K562 (cell line): ENCODE measurements around the gene PYROXD2. TPM values are rescaled to one million over a fixed set of nuclear protein-coding genes. Genes with fewer than 3 reads are reported as not detected.
A peak's percentile ranks its signal among the peaks of the same experiment; 100 is the strongest.

Experiments
- BRF1 ChIP-seq: IDR thresholded peaks from 3 replicates; pipeline ENCODE4 v1.6.1; 2011; ENCODE audit warnings: borderline replicate concordance, mild to moderate bottlenecking; ENCODE audit not compliant: insufficient read length; ENCODE audit errors: extremely low read depth
- FIP1L1 ChIP-seq: fragments of 200-400 bp; formaldehyde crosslinking; IDR thresholded peaks from 2 replicates; pipeline ENCODE4 v1.6.1; 2018; ENCODE audit warnings: mild to moderate bottlenecking, low read depth, low read length; ENCODE audit not compliant: poor library complexity, severe bottlenecking
- HDAC6 ChIP-seq: IDR thresholded peaks from 2 replicates; pipeline ENCODE4 v1.6.1; 2012; ENCODE audit warnings: low read depth, mild to moderate bottlenecking, control low read depth, inconsistent platforms, low read length, moderate library complexity
- MBD2 ChIP-seq: sonication (generic); IDR thresholded peaks from 2 replicates; pipeline ENCODE4 v1.6.1; 2016; ENCODE audit warnings: low read depth, borderline replicate concordance
- NR4A1 ChIP-seq, 2 experiments: fragments of 250-450 bp in 1 of 2; fragments of 450-650 bp in 1 of 2; sonication (Bioruptor Pico) in 1 of 2; IDR thresholded peaks; 2 replicates each; pipeline versions ENCODE4 v1.4.0 to v1.6.1; 2016 to 2020; ENCODE audit warnings: mild to moderate bottlenecking in 2 of 2, missing compliant biosample characterization in 1 of 2, missing genetic modification characterization in 1 of 2, moderate library complexity in 1 of 2
- POLR2AphosphoS5 ChIP-seq: IDR thresholded peaks from 2 replicates; pipeline ENCODE4 v1.6.1; 2011; ENCODE audit warnings: mild to moderate bottlenecking, low read depth, low read length, moderate library complexity; ENCODE audit not compliant: control insufficient read depth, insufficient read depth
- SNRNP70 ChIP-seq: fragments of 200-400 bp; formaldehyde crosslinking; optimal IDR thresholded peaks from 2 replicates; pipeline ENCODE3; 2017; ENCODE audit warnings: low read depth, low read length
- TCF7L2 ChIP-seq: fragments of 150-350 bp; IDR thresholded peaks from 2 replicates; pipeline ENCODE4 v1.6.1; 2016; ENCODE audit warnings: low read depth, mild to moderate bottlenecking, low read length, moderate library complexity
- ZC3H4 ChIP-seq: sonication (generic); formaldehyde crosslinking; IDR thresholded peaks from 2 replicates; pipeline ENCODE4 v1.9.0; 2021; ENCODE audit warnings: missing genetic modification reagents, borderline replicate concordance
- ZFPM2 ChIP-seq: fragments of 250-450 bp; sonication (Bioruptor Pico); IDR thresholded peaks from 2 replicates; pipeline ENCODE4 v1.5.1; 2022; ENCODE audit warnings: mild to moderate bottlenecking
- ZNF133 ChIP-seq: fragments of 250-450 bp; sonication (Bioruptor Pico); IDR thresholded peaks from 2 replicates; pipeline ENCODE4 v1.4.0; 2020; ENCODE audit warnings: mild to moderate bottlenecking
- ZSCAN29 ChIP-seq: fragments of 450-650 bp; IDR thresholded peaks from 2 replicates; pipeline ENCODE4 v1.6.1; 2017
- polyA plus RNA-seq, 8 experiments: library from polyadenylated mRNA; depleted of rRNA in 4 of 8; stranded (reverse) in 5 of 8; unstranded in 3 of 8; fragments of >200 nt; fragmentation: Nextera tagmentation in 2 of 8; fragmentation: Illumina TruSeq in 1 of 8; extraction: Ambion mirVana in 2 of 8; extraction: Trizol in 1 of 8; gene quantifications; 2 replicates each; pipeline versions ENCODE4 v1.2.1 to v1.2.3, GENCODE V29; 2011 to 2014; ENCODE audit warnings: inconsistent platforms in 1 of 8, missing spikeins in 1 of 8
- total RNA-seq, 7 experiments: library from RNA; depleted of rRNA in 6 of 7; stranded (reverse); fragments of >200 nt in 6 of 7; fragmentation: Illumina TruSeq in 2 of 7; extraction: Trizol in 2 of 7; gene quantifications; 2 replicates each; pipeline versions ENCODE4 v1.2.1 to v1.2.3, GENCODE V29; 2011 to 2021; ENCODE audit warnings: low replicate concordance in 1 of 7
- TF ChIP-seq, protein P1 (sequence below): fragments of 250-450 bp; sonication (Bioruptor Pico); IDR thresholded peaks from 2 replicates; pipeline ENCODE4 v1.4.0; 2020; ENCODE audit warnings: mild to moderate bottlenecking, moderate library complexity, borderline replicate concordance
- TF ChIP-seq, protein P2 (sequence below): fragments of 250-450 bp; sonication (Bioruptor Pico); IDR thresholded peaks from 2 replicates; pipeline ENCODE4 v1.4.0; 2020; ENCODE audit warnings: mild to moderate bottlenecking, moderate library complexity
- TF ChIP-seq, protein P3 (sequence below): fragments of 450-650 bp; IDR thresholded peaks from 2 replicates; pipeline ENCODE4 v1.6.1; 2017; ENCODE audit warnings: antibody characterized with exemption, mild to moderate bottlenecking

Gene PYROXD2
- total and polyA plus RNA-seq, 9 of the 15 experiments (the other 6 are each of a cell fraction or from before 2014, with no cell fraction given), result 0.14 to 1.4 (median 0.58) TPM

DNA sequence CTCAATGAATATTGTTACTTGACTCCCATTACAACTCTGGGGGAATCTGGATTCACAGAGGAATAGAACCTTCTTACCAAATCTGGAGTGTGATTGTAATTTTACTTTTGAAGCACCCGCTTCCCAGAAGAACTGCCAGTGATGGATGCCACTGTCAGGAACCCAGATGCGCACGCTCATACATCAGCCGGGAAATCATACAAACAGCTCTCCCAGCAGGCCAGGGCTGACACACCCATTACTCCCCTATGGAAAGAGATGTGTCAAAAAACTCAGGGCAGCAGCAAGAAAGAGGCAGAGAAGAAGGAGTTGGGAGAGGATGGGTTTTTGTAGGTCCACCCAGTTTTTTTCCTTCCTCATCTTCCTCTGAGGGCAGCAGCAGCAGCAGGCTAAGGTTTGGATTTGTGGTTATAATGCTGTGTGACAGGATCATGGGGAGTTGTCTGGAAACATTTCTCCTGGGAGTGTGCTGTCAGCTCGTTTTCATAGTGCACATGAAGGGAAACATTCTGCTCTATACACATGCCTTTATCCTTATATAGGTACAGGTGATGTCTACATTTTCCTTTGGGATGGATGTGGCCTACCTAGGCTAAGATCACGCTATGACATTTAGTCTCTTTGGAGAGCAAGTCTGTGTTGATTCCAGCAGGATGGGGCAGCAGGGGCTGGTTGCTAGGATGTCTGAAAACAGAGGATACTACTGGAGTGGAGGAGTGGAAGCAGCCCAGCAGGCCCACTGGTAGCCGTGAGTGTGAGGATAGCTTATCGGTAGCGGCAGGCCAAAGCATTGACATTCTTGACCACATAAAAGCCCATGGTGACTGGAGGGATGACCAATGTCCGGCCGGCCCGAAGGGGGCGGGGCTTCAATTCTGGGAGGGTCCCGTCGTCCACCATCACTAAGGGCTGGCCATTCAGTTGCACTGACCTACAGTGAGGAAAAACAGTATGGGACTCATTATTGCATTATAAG, 44.1 kb upstream of the PYROXD2 start (continued):
- TF ChIP-seq, protein P1, sequence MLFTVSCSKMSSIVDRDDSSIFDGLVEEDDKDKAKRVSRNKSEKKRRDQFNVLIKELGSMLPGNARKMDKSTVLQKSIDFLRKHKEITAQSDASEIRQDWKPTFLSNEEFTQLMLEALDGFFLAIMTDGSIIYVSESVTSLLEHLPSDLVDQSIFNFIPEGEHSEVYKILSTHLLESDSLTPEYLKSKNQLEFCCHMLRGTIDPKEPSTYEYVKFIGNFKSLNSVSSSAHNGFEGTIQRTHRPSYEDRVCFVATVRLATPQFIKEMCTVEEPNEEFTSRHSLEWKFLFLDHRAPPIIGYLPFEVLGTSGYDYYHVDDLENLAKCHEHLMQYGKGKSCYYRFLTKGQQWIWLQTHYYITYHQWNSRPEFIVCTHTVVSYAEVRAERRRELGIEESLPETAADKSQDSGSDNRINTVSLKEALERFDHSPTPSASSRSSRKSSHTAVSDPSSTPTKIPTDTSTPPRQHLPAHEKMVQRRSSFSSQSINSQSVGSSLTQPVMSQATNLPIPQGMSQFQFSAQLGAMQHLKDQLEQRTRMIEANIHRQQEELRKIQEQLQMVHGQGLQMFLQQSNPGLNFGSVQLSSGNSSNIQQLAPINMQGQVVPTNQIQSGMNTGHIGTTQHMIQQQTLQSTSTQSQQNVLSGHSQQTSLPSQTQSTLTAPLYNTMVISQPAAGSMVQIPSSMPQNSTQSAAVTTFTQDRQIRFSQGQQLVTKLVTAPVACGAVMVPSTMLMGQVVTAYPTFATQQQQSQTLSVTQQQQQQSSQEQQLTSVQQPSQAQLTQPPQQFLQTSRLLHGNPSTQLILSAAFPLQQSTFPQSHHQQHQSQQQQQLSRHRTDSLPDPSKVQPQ (CRISPR knock-in tag), result no peak
- TF ChIP-seq, protein P2, sequence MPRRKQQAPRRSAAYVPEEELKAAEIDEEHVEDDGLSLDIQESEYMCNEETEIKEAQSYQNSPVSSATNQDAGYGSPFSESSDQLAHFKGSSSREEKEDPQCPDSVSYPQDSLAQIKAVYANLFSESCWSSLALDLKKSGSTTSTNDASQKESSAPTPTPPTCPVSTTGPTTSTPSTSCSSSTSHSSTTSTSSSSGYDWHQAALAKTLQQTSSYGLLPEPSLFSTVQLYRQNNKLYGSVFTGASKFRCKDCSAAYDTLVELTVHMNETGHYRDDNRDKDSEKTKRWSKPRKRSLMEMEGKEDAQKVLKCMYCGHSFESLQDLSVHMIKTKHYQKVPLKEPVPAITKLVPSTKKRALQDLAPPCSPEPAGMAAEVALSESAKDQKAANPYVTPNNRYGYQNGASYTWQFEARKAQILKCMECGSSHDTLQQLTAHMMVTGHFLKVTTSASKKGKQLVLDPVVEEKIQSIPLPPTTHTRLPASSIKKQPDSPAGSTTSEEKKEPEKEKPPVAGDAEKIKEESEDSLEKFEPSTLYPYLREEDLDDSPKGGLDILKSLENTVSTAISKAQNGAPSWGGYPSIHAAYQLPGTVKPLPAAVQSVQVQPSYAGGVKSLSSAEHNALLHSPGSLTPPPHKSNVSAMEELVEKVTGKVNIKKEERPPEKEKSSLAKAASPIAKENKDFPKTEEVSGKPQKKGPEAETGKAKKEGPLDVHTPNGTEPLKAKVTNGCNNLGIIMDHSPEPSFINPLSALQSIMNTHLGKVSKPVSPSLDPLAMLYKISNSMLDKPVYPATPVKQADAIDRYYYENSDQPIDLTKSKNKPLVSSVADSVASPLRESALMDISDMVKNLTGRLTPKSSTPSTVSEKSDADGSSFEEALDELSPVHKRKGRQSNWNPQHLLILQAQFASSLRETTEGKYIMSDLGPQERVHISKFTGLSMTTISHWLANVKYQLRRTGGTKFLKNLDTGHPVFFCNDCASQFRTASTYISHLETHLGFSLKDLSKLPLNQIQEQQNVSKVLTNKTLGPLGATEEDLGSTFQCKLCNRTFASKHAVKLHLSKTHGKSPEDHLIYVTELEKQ (CRISPR knock-in tag), result no peak
- TF ChIP-seq ZC3H4 (CRISPR knock-in tag) (no peak), FIP1L1 (no peak), BRF1 (no peak), TCF7L2 (peak; percentile 62; the same call in 1 of the 2 replicates), HDAC6 (no peak), NR4A1 (CRISPR knock-in tag; IDR thresholded peaks at IDR 0.05) (no peak), NR4A1 (tag; IDR thresholded peaks at IDR 0.05) (no peak), POLR2AphosphoS5 (peak; percentile 65), ZSCAN29 (no peak), MBD2 (0 out of 2 replicates have a peak, but pooled peaks have one; percentile 28), SNRNP70 (no peak), ZNF133 (CRISPR knock-in tag) (no peak), ZFPM2 (CRISPR knock-in tag) (no peak)
- TF ChIP-seq, protein P3, sequence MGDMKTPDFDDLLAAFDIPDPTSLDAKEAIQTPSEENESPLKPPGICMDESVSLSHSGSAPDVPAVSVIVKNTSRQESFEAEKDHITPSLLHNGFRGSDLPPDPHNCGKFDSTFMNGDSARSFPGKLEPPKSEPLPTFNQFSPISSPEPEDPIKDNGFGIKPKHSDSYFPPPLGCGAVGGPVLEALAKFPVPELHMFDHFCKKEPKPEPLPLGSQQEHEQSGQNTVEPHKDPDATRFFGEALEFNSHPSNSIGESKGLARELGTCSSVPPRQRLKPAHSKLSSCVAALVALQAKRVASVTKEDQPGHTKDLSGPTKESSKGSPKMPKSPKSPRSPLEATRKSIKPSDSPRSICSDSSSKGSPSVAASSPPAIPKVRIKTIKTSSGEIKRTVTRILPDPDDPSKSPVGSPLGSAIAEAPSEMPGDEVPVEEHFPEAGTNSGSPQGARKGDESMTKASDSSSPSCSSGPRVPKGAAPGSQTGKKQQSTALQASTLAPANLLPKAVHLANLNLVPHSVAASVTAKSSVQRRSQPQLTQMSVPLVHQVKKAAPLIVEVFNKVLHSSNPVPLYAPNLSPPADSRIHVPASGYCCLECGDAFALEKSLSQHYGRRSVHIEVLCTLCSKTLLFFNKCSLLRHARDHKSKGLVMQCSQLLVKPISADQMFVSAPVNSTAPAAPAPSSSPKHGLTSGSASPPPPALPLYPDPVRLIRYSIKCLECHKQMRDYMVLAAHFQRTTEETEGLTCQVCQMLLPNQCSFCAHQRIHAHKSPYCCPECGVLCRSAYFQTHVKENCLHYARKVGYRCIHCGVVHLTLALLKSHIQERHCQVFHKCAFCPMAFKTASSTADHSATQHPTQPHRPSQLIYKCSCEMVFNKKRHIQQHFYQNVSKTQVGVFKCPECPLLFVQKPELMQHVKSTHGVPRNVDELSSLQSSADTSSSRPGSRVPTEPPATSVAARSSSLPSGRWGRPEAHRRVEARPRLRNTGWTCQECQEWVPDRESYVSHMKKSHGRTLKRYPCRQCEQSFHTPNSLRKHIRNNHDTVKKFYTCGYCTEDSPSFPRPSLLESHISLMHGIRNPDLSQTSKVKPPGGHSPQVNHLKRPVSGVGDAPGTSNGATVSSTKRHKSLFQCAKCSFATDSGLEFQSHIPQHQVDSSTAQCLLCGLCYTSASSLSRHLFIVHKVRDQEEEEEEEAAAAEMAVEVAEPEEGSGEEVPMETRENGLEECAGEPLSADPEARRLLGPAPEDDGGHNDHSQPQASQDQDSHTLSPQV, result 0 out of 2 replicates have a peak, but pooled peaks have one; percentile 30
